SIG-M5 (cell line): Measurements from ENCODE around the gene TRIM34.
A peak's percentile ranks its signal among the peaks of the same experiment; 100 is the strongest.
"Not testable (repeated sequence)": the region's sequence is repeated elsewhere in the genome, so short reads cannot be mapped to it uniquely, and the experiment has no call there.

Experiments used
- DNase-seq: peaks from one replicate; lab custom pipeline; 2025; lab: John Stamatoyannopoulos, UW

Gene TRIM34

GRCh38 chr11:5684036-5684645, 59.3 kb downstream of the TRIM34 start:
- no peak for DNase-seq

GRCh38 chr11:5684646-5685362, 60.0 kb downstream of the TRIM34 start, which contains the start of gene TRIM5:
Gene TRIM5, minus strand, starts transcription at chr11:5685074. Its CDS starts 4,897 bp downstream, at chr11:5680177.
- DNase-seq, result peak; percentile 23

- DNase-seq, result no peak
Measured at GRCh38 chr11:5686426-5686825, 61.6 kb downstream of the TRIM34 start.

- DNase-seq, result no peak
Measured at GRCh38 chr11:5688482-5688881, 63.7 kb downstream of the TRIM34 start.

- DNase-seq, result peak; percentile 94
Measured at GRCh38 chr11:5689551-5689983, 64.8 kb downstream of the TRIM34 start, which contains the start of gene TRIM22. Gene TRIM22, plus strand, starts transcription at chr11:5689790. Its CDS starts 6,443 bp downstream, at chr11:5696233.

- no peak for DNase-seq
Measured at GRCh38 chr11:5690216-5690615, 65.4 kb downstream of the TRIM34 start.

- no peak for DNase-seq
Measured at GRCh38 chr11:5690736-5691135, 65.9 kb downstream of the TRIM34 start.

GRCh38 chr11:5691238-5691963, 66.6 kb downstream of the TRIM34 start:
- not testable (repeated sequence) for DNase-seq

GRCh38 chr11:5691964-5692361, 67.2 kb downstream of the TRIM34 start:
- DNase-seq, result no peak
